ENCODE data around the gene MICAL2.

Gene MICAL2

DNA sequence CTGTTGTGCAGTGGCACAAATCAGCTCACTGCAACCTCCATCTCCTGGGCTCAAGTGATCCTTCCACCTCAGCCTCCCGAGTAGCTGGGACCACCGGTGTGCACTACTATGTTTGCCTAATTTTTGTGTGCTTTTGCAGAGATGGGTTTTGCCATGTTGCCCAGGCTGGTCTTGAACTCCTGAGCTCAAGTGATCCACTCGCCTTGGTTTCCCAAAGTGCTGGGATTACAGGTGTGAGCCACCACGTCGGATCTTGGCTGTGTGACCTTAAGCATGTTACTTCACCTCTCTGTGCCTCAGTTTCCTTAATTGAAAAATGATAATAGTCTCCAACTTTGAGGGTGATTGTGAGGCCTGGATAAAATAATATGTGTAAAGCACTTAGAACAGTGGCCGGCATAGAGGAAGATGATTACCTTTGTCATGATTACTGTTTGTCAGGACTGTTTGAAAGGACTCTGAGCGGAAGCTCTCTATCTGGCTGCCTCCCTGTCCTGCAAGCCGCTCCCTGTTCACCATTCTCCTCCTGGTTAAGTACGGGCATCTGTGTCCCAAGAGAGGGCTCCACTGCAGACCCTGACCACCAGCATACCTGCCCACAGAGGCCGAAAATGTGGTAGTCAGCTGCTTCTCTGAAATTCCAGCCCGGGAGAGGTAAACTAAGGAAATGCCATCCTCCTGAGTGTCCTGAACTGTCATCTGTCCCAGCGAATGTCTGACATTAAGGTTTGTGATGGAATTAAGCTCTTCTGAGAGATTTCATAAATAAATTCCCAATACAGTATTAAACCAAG, 73.6 kb downstream of the MICAL2 start:
- DNase-seq (ENCODE audit: low spot score) (no peak), FAIRE-seq (no peak)

- FAIRE-seq, result no peak
- DNase-seq (ENCODE audit: low spot score), result peak; percentile 57
These were observed 74.3 kb downstream of the MICAL2 start for GRCh38 chr11:12184699-12185098.

DNA sequence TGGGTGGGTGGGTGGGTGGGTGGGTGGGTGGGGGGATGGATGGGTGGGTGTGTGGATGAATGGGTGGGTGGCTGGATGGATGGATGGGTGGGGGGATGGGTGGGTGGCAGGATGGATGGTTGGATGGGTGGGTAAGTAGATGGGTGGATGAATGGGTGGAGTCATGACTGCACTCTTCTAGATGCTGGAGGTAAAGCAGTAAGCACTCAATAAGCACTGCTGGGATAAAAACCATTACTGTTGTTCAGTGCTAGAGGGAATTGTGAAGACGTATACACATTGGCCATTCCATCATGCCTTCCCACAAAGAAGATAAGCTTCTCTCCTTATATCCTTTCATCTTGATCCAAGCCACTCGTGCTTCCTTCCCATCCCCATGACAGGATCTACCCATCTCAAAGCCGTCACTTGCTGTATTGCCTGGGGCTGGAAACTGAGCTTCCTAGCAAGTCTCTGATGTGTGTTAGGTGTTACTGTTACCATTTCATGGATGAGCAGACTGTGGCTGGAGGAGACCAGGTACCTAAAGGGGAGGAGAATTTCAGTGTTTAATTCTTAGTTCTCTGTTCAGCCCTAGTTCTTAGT, 74.8 kb downstream of the MICAL2 start:
- no peak for FAIRE-seq
- no peak for DNase-seq (ENCODE audit: low spot score)

DNA sequence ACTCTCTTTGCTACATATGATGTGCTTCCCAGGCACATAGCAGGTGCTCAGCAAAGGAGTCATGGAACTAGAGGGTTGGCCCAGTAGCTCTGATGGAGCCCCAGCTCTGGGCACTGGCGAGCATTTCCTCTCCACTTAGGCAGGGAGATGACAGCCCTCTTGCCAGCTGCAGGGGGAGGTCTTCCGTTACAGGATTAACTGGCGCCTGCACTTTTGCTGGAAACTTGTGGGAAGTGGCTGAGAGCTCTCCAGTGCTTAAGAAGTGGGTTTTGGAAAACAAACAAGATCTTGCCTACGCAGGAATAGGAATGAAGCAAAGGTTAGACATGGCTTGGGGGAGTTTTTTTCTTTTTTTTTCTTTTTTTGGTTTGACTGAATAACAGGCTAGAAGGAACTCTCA, 75.5 kb downstream of the MICAL2 start:
- peak; percentile 32 for DNase-seq (ENCODE audit: low spot score)
- no peak for FAIRE-seq

- DNase-seq (ENCODE audit: low spot score) (no peak), FAIRE-seq (no peak)
These were observed 76.3 kb downstream of the MICAL2 start for GRCh38 chr11:12186701-12187100.

DNA sequence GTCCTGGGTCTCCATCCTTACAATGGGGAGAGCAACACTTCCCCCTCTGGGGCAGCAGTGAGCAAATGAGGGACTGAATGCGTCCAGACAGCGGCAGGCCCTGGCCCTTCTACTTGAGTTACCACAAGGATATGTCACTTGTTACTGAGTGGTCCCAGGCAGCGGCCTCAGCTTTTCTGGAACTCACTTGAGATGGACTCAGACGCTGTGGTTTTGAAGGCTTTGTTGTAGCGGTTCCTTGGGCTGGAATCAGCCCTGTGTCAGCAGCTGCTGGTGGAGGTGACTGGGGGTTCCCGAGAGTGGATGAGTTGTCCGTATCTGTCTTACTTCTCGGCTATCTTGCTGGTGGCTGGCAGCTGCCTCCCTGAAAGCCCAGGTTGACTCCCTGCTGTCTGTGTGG, 77.0 kb downstream of the MICAL2 start:
- peak; percentile 81 for FAIRE-seq
- peak; percentile 90 for DNase-seq (ENCODE audit: low spot score)

DNA sequence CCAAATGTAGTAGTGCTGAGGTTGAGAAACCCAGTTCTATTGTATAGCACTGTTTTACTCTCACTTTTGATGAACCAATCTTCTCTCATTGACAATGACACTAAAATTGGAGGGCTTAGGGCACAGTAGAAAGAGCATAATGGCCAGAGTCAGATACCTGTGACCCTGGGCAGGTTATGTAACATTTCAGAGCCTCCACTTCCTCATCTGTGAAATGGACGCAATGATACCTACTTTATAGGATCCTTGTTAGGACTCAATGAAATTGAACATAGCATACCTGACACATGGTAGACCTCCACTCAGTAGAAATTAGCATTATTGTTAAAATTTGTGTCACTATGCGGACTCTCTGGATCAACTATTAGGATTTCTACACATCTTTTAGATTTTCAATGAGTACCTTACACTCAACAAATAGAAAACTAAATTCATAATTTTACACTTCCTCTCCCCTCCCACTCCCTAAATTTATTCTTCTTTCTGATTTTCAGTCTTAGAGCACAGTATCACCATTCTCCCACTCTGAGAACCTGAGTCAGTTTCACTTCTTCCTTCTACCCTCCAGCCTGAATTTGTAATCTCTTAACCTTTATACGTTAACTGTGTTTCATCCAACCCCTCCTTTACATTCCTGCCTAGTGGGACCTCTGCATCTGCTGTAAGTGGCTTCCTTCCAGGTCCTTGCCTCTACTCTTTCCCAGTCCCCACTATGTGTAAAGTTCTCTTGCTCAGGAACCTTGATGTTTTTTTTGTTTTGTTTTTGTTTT, 78.3 kb downstream of the MICAL2 start:
- DNase-seq (ENCODE audit: low spot score) (no peak), FAIRE-seq (no peak)

GRCh38 chr11:12189543-12190235, 79.3 kb downstream of the MICAL2 start:
- DNase-seq (ENCODE audit: low spot score) (no peak), FAIRE-seq (no peak)

GRCh38 chr11:12190511-12190910, 80.1 kb downstream of the MICAL2 start:
- FAIRE-seq (no peak), DNase-seq (ENCODE audit: low spot score) (no peak)

DNA sequence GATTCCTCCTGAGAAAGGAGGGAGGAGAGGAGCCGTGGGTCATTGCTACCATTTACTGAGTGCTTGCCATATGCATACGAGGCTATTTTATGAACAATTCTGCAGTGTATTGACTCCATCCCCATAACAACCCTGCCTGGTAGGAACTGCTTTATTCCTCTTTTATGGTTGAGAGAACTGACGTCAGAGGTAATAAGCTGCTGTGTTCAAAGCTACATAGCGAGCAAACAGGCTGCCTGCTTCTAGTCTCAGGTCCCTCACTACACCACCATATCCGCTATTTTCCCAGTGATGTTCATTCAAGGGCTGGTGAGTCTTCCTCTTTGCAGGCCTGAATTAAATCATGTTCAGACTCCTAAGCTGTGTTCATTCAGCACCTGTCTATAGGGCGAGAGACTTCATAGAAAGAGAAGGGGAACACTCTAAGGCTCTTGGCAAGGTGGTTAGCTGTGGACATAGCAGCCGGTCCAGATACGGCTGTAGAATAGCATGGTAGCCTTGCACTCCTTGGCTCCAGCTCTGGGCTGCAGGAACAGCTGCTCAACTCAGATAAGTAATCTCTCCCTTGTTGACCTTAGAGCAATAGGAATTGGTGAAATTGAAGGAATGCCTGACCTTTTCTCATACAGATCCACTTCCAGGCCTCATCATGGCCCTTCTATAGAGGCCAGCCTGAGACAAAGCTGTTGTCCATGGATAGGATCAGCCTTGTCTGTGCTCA, 82.6 kb downstream of the MICAL2 start:
- FAIRE-seq, result no peak
- no peak for DNase-seq (ENCODE audit: low spot score)

- no peak for FAIRE-seq
These were observed 83.3 kb downstream of the MICAL2 start for GRCh38 chr11:12193515-12194336.

GRCh38 chr11:12195768-12196167, 85.4 kb downstream of the MICAL2 start:
- DNase-seq (ENCODE audit: low spot score) (no peak), FAIRE-seq (no peak)

More at GRCh38 chr11:12193515-12194336, 83.3 kb downstream of the MICAL2 start:
- DNase-seq (ENCODE audit: low spot score), result no peak

DNA sequence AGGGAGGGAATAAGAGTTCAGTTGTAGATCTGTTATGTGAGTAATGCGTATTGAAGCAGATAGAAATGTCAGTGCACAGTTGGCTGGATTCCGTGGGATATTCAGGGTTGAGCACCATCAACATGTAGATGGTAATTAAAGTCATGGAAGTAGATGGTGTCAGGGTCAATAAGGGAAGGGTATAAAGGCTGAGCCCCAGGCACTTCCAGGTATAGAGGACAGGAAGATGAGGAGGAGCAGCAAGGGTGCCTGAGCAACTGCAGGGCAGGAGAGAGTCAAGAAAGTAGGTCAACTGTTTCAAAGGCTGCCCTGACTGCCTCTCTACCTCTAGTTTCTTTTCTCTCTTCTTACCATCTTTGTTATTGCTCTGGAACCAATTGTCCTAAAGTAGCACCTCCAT, 85.9 kb downstream of the MICAL2 start:
- DNase-seq (ENCODE audit: low spot score) (no peak), FAIRE-seq (no peak)

DNA sequence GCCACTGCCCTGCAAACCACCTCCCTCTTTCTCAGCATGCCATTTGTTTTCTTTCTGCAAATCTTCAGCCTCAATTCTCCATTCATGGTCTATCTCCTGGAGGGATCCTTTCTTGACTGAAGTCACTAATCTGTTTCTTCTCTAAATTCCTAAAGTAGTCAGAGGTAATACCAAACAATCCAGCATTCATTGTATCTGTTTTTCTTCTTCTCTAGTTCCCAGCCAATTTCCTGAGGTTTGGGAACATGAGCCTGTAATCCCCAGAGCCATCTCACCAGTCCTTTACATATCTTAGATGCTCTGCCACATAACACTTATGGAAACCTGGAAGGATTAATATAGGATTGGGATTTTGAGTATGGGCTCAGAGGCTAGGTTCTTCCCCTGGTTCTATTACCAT, 86.5 kb downstream of the MICAL2 start:
- DNase-seq (ENCODE audit: low spot score), result no peak
- no peak for FAIRE-seq

DNA sequence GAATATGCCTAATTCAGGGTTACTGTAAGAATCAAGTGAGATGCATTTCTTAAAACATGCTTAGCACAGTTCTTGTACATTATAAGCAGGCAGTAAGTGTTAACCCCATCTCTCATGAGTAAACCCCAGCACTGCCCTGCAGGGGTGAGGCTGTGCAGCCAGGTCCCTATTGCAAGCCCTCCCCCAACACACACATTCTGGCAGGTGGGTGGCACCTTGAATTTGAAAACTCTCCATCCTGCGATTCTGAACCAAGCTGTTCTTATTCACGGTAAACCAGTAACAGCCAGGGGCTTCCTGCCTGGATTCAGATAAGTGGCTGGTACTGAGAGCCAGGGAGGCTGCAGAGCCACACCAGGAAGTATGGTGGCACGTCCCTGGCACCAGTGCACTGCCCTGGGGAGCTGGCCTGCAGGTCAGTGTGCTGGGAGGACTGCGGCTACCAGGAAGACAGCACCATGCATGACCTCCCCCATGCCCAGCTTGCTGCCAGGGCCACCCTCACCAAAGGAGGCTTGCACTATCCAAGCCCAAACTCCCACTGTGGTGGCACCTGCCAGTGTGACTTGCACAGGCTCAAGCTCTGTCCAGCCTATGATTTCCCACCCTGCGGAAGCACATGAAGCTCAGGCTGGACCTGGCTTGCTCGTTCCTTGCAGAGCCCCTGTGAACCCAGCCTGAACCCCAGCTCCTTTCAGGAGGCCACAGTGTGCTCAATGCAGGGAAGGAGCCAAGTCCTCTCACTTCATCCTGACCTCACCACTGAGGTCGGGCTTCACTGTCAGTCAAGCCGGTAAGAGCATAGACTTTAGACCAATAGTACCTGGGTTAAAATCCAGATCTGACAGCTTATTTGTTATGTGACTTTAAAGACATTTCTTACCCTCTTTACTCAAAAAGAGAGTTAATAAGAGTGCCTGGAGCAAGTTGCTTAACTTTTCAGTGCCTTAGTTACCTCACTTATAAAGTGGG, 88.1 kb downstream of the MICAL2 start:
- no peak for FAIRE-seq
- no peak for DNase-seq (ENCODE audit: low spot score)

- DNase-seq (ENCODE audit: low spot score), result no peak
These were observed 89.0 kb downstream of the MICAL2 start for GRCh38 chr11:12199231-12199948.

GRCh38 chr11:12200279-12200990, 90.0 kb downstream of the MICAL2 start:
- FAIRE-seq (peak; percentile 79), DNase-seq (ENCODE audit: low spot score) (peak; percentile 93)

More at GRCh38 chr11:12199231-12199948, 89.0 kb downstream of the MICAL2 start:
- FAIRE-seq, result no peak

All from RCC 7860 (cell line).